ENCODE data around the gene HMOX1.

The HMOX1 gene

DNA sequence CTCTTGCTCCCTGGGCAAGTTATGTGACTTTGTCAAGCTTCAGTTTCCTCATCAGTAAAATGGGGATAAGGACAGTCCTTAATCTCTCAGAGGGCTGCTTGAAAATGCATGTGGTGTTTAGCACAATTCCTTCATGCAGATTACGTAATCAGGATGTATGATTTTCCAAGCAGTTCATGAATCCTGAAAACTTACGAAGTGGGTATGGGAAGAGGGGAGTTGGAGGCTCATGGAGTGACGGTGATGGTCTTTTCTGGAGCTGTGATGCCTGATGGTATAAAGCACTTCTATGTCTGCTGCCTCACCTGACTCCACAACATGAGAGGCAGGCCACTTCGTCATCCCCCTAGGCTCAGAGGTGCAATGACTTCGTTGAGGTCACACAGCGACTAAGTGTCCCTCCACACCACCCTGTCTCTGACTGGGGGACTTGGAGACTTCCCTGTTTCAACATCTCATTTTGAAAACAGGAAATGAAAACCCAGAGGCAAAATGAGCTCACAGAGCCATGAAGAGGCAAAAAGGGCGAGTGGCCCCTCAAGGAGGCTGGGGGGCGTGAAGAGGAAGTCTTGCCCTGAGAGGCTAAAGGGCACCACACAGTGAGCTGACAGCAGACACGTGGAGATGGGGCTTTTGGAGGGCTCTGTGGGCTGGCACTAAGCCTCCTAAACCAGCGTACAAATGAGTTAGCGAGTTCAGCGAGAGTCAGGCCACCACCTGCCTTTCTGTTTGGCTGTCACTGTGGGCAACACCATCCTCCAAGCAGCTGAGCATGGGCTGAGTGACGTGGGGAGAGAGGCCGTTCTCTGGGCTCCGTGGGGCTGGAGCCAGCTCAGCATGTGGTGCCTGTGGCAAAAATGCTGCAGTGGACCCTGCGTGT is 29.1 kb downstream of the HMOX1 start:
- no peak overlapping the region for H3K4me3 ChIP-seq (ENCODE audit: low read depth, low read length)
- peaks cover 93% of the 10 kb centered on the region for H3K36me3 ChIP-seq
- H3K4me1 ChIP-seq = no peaks in the 10 kb centered on the region
- no peaks in the 10 kb centered on the region for H3K27me3 ChIP-seq
- no peaks in the 10 kb centered on the region for H3K9me3 ChIP-seq
- no peak for DNase-seq
- TF ChIP-seq, protein P1, sequence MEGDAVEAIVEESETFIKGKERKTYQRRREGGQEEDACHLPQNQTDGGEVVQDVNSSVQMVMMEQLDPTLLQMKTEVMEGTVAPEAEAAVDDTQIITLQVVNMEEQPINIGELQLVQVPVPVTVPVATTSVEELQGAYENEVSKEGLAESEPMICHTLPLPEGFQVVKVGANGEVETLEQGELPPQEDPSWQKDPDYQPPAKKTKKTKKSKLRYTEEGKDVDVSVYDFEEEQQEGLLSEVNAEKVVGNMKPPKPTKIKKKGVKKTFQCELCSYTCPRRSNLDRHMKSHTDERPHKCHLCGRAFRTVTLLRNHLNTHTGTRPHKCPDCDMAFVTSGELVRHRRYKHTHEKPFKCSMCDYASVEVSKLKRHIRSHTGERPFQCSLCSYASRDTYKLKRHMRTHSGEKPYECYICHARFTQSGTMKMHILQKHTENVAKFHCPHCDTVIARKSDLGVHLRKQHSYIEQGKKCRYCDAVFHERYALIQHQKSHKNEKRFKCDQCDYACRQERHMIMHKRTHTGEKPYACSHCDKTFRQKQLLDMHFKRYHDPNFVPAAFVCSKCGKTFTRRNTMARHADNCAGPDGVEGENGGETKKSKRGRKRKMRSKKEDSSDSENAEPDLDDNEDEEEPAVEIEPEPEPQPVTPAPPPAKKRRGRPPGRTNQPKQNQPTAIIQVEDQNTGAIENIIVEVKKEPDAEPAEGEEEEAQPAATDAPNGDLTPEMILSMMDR (IDR thresholded peaks at IDR 0.05; ENCODE audit: low read depth, low read length) = no peak

- no peak overlapping the region for H3K4me3 ChIP-seq (ENCODE audit: low read depth, low read length)
- no peaks in the 10 kb centered on the region for H3K4me1 ChIP-seq
- H3K36me3 ChIP-seq = peaks cover 93% of the 10 kb centered on the region
- DNase-seq = no peak
- no peaks in the 10 kb centered on the region for H3K27me3 ChIP-seq
- TF ChIP-seq, protein P1 (IDR thresholded peaks at IDR 0.05; ENCODE audit: low read depth, low read length) = no peak
- no peaks in the 10 kb centered on the region for H3K9me3 ChIP-seq
These were observed 29.8 kb downstream of the HMOX1 start for GRCh38 chr22:35410663-35411034.

- no peak overlapping the region for H3K4me3 ChIP-seq (ENCODE audit: low read depth, low read length)
- no peak for DNase-seq
- H3K36me3 ChIP-seq = peaks cover 94% of the 10 kb centered on the region
- H3K4me1 ChIP-seq = no peaks in the 10 kb centered on the region
- H3K27me3 ChIP-seq = no peaks in the 10 kb centered on the region
- H3K9me3 ChIP-seq = no peaks in the 10 kb centered on the region
- TF ChIP-seq, protein P1 (IDR thresholded peaks at IDR 0.05; ENCODE audit: low read depth, low read length) = no peak
These were observed 30.2 kb downstream of the HMOX1 start for GRCh38 chr22:35411102-35411501.

GRCh38 chr22:35413624-35414023 is 32.7 kb downstream of the HMOX1 start:
- Histone ChIP-seq H3K9me3 (no peaks in the 10 kb centered on the region), H3K36me3 (peaks cover 94% of the 10 kb centered on the region), H3K4me3 (ENCODE audit: low read depth, low read length) (no peak overlapping the region), H3K27me3 (no peaks in the 10 kb centered on the region), H3K4me1 (no peaks in the 10 kb centered on the region)
- DNase-seq = no peak
- TF ChIP-seq, protein P1 (IDR thresholded peaks at IDR 0.05; ENCODE audit: low read depth, low read length) = no peak

- no peak for DNase-seq
- no peaks in the 10 kb centered on the region for H3K27me3 ChIP-seq
- no peaks in the 10 kb centered on the region for H3K4me1 ChIP-seq
- peaks cover 98% of the 10 kb centered on the region for H3K36me3 ChIP-seq
- H3K9me3 ChIP-seq = no peaks in the 10 kb centered on the region
- TF ChIP-seq, protein P1 (IDR thresholded peaks at IDR 0.05; ENCODE audit: low read depth, low read length) = no peak
- no peak overlapping the region for H3K4me3 ChIP-seq (ENCODE audit: low read depth, low read length)
These were observed 36.7 kb downstream of the HMOX1 start for GRCh38 chr22:35417606-35418005.

DNA sequence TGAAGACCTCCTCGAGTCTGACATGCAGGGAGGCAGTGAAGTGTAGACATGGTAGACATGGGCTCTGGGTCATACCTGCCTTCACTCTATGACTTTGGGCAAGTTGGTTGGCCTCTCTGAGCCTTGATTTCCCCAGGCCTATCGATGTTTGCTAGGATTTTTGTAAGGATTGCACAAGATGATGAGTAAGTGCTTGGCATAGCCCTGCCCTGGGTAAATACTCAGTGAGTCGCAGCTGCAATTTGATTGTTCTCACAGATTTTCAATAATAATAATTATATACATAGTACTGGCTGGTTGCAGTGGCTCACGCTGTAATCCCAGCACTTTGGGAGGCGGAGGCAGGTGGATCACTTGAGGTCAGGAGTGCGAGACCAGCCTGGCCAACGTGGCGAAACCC is 37.2 kb downstream of the HMOX1 start:
- Histone ChIP-seq H3K4me1 (no peaks in the 10 kb centered on the region), H3K9me3 (no peaks in the 10 kb centered on the region), H3K36me3 (peaks cover 98% of the 10 kb centered on the region), H3K27me3 (no peaks in the 10 kb centered on the region), H3K4me3 (ENCODE audit: low read depth, low read length) (no peak overlapping the region)
- DNase-seq = no peak
- TF ChIP-seq, protein P1 (IDR thresholded peaks at IDR 0.05; ENCODE audit: low read depth, low read length) = no peak

All from BE2C (cell line).